ENCODE measurements around the gene PCDHB12.
"Not testable (repeated sequence)": the region's sequence is repeated elsewhere in the genome, so short reads cannot be mapped to it uniquely, and the experiment has no call there.

The PCDHB12 gene

GRCh38 chr5:141208478-141208877 is at the start of gene PCDHB12:
Gene PCDHB12, plus strand, starts transcription at chr5:141208719. Its CDS starts 189 bp downstream, at chr5:141208908.
- no peak for DNase-seq (ENCODE audit: low read depth in 3 of 3, low spot score in 1 of 3)

GRCh38 chr5:141172381-141173204 is 35.9 kb upstream of the PCDHB12 start, which contains the start of gene PCDHB7:
Gene PCDHB7, plus strand, starts transcription at chr5:141172644. Its CDS starts 192 bp downstream, at chr5:141172836.
- no peak for DNase-seq (ENCODE audit: low read depth in 3 of 3, low spot score in 1 of 3)

GRCh38 chr5:141174291-141175104 is 34.0 kb upstream of the PCDHB12 start:
- not testable (repeated sequence) for DNase-seq (ENCODE audit: low read depth in 3 of 3, low spot score in 1 of 3)

GRCh38 chr5:141175933-141176332 is 32.6 kb upstream of the PCDHB12 start:
- no peak for DNase-seq (ENCODE audit: low read depth in 3 of 3, low spot score in 1 of 3)

GRCh38 chr5:141177577-141178191 is 30.8 kb upstream of the PCDHB12 start, which contains the start of gene PCDHB8:
Gene PCDHB8, plus strand, starts transcription at chr5:141177790. Its CDS starts 245 bp downstream, at chr5:141178035.
- DNase-seq (ENCODE audit: low read depth in 3 of 3, low spot score in 1 of 3), result not testable (repeated sequence)

- not testable (repeated sequence) for DNase-seq (ENCODE audit: low read depth in 3 of 3, low spot score in 1 of 3)
Measured at GRCh38 chr5:141179371-141179770, 29.1 kb upstream of the PCDHB12 start.

- not testable (repeated sequence) for DNase-seq (ENCODE audit: low read depth in 3 of 3, low spot score in 1 of 3)
Measured at GRCh38 chr5:141179876-141180275, 28.6 kb upstream of the PCDHB12 start.

- no peak for DNase-seq (ENCODE audit: low read depth in 3 of 3, low spot score in 1 of 3)
Measured at GRCh38 chr5:141180313-141180712, 28.2 kb upstream of the PCDHB12 start.

- DNase-seq (ENCODE audit: low read depth in 3 of 3, low spot score in 1 of 3), result no peak
Measured at GRCh38 chr5:141182248-141182647, 26.3 kb upstream of the PCDHB12 start, which contains the start of gene PCDHB16. Gene PCDHB16, plus strand, starts transcription at chr5:141182387. Its CDS starts 173 bp downstream, at chr5:141182560.

- DNase-seq (ENCODE audit: low read depth in 3 of 3, low spot score in 1 of 3), result not testable (repeated sequence)
Measured at GRCh38 chr5:141184117-141184855, 24.2 kb upstream of the PCDHB12 start.

- no peak for DNase-seq (ENCODE audit: low read depth in 3 of 3, low spot score in 1 of 3)
Measured at GRCh38 chr5:141186897-141187512, 21.5 kb upstream of the PCDHB12 start, which contains the start of gene PCDHB9. Gene PCDHB9, plus strand, starts transcription at chr5:141187161. Its CDS starts 158 bp downstream, at chr5:141187319.

- DNase-seq (ENCODE audit: low read depth in 3 of 3, low spot score in 1 of 3), result not testable (repeated sequence)
Measured at GRCh38 chr5:141188682-141189081, 19.8 kb upstream of the PCDHB12 start.

- not testable (repeated sequence) for DNase-seq (ENCODE audit: low read depth in 3 of 3, low spot score in 1 of 3)
Measured at GRCh38 chr5:141189131-141189530, 19.4 kb upstream of the PCDHB12 start.

- DNase-seq (ENCODE audit: low read depth in 3 of 3, low spot score in 1 of 3), result no peak
Measured at GRCh38 chr5:141192110-141192725, 16.3 kb upstream of the PCDHB12 start, which contains the start of gene PCDHB10. Gene PCDHB10, plus strand, starts transcription at chr5:141192353. Its CDS starts 200 bp downstream, at chr5:141192553.

GRCh38 chr5:141194332-141194731 is 14.2 kb upstream of the PCDHB12 start:
- not testable (repeated sequence) for DNase-seq (ENCODE audit: low read depth in 3 of 3, low spot score in 1 of 3)

- DNase-seq (ENCODE audit: low read depth in 3 of 3, low spot score in 1 of 3), result no peak
Measured at GRCh38 chr5:141196363-141196762, 12.2 kb upstream of the PCDHB12 start.

- DNase-seq (ENCODE audit: low read depth in 3 of 3, low spot score in 1 of 3), result no peak
Measured at GRCh38 chr5:141199359-141200235, 8.9 kb upstream of the PCDHB12 start, which contains the start of gene PCDHB11. Gene PCDHB11, plus strand, starts transcription at chr5:141199627. Its CDS starts 148 bp downstream, at chr5:141199775.

- not testable (repeated sequence) for DNase-seq (ENCODE audit: low read depth in 3 of 3, low spot score in 1 of 3)
Measured at GRCh38 chr5:141201126-141201525, 7.4 kb upstream of the PCDHB12 start.
